ENCODE results near the gene GGT6. TPM values are rescaled to one million over a fixed set of nuclear protein-coding genes. Genes with fewer than 3 reads are reported as not detected.

The GGT6 gene
- total RNA-seq, 1 donor = not detected

GRCh38 chr17:4530799-4531730, 29.3 kb downstream of the GGT6 start:
- no peak for DNase-seq (ENCODE audit: low read depth)
- TF ChIP-seq, protein P1, sequence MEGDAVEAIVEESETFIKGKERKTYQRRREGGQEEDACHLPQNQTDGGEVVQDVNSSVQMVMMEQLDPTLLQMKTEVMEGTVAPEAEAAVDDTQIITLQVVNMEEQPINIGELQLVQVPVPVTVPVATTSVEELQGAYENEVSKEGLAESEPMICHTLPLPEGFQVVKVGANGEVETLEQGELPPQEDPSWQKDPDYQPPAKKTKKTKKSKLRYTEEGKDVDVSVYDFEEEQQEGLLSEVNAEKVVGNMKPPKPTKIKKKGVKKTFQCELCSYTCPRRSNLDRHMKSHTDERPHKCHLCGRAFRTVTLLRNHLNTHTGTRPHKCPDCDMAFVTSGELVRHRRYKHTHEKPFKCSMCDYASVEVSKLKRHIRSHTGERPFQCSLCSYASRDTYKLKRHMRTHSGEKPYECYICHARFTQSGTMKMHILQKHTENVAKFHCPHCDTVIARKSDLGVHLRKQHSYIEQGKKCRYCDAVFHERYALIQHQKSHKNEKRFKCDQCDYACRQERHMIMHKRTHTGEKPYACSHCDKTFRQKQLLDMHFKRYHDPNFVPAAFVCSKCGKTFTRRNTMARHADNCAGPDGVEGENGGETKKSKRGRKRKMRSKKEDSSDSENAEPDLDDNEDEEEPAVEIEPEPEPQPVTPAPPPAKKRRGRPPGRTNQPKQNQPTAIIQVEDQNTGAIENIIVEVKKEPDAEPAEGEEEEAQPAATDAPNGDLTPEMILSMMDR (IDR thresholded peaks at IDR 0.05; ENCODE audit: insufficient read depth, low read length) = no peak
- no peak overlapping the region for H3K4me3 ChIP-seq (ENCODE audit: low read depth, low read length)

GRCh38 chr17:4529533-4530152, 30.7 kb downstream of the GGT6 start:
- no peak overlapping the region for H3K4me3 ChIP-seq (ENCODE audit: low read depth, low read length)
- TF ChIP-seq, protein P1 (IDR thresholded peaks at IDR 0.05; ENCODE audit: insufficient read depth, low read length) = no peak
- no peak for DNase-seq (ENCODE audit: low read depth)

DNA sequence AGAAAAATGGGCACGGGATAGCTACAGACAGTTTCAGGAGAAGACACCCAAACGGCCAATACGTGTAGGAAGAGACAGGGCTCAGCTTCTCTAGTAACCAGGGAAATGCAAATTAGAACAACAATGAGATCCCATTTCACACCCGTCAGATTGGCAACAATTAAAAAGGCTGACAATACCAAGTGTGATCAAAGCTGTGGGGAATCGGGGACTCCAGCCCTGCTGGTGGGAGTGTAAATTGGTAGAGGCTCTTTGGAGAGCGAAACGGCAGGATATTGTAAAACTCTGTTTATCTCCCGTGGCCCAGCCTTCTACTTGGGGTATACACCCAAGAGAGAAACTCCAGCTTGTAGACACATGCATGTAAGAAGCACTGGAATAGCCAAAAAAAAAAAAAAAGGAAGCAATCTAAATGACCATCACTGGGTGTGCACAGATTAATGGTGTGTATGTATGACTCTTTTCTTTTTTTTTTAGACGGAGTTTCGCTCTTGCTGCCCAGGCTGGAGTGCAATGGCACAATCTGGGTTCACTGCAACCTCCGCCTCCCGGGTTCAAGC, 32.7 kb downstream of the GGT6 start:
- TF ChIP-seq, protein P1 (IDR thresholded peaks at IDR 0.05; ENCODE audit: insufficient read depth, low read length) = no peak
- no peak for DNase-seq (ENCODE audit: low read depth)
- H3K4me3 ChIP-seq (ENCODE audit: low read depth, low read length) = no peak overlapping the region

GRCh38 chr17:4527134-4527533, 33.2 kb downstream of the GGT6 start:
- DNase-seq (ENCODE audit: low read depth) = no peak
- H3K4me3 ChIP-seq (ENCODE audit: low read depth, low read length) = no peak overlapping the region
- TF ChIP-seq, protein P1 (IDR thresholded peaks at IDR 0.05; ENCODE audit: insufficient read depth, low read length) = no peak

DNA sequence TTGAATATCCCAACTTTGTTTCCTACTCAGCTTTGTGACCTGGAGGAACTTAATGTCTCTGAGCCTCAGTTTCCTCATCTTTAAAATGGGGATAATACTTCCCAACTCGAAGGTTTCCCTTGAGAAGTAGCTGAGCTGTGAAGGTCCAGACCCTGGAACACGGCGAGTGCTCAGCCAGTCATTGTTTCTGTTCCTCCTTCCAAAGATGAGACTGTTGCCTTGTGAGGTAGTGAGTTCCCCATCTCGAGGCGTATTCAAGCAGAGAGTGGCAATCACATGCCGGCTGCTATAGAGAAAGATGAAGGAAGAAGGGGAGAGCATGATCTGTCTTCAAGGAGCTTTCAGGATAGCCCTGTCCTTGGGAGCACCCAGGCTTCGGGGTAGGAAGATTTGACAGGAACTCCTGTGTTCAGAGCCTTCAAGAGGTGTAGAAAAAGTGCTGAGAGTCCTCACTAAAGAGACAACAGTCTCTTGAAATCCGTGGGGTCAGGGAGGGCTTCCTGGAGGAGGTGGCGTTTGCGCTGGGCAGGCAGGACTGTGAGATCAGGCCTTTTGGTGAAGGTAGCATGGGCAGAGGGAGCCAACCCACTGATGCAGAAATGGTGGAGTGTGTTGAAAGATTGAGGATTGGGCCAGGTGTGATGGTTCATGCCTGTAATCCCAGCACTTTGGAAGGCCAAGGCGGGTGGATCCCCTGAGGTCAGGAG, 34.5 kb downstream of the GGT6 start:
- no peak for DNase-seq (ENCODE audit: low read depth)
- TF ChIP-seq, protein P1 (IDR thresholded peaks at IDR 0.05; ENCODE audit: insufficient read depth, low read length) = no peak
- no peak overlapping the region for H3K4me3 ChIP-seq (ENCODE audit: low read depth, low read length)

DNA sequence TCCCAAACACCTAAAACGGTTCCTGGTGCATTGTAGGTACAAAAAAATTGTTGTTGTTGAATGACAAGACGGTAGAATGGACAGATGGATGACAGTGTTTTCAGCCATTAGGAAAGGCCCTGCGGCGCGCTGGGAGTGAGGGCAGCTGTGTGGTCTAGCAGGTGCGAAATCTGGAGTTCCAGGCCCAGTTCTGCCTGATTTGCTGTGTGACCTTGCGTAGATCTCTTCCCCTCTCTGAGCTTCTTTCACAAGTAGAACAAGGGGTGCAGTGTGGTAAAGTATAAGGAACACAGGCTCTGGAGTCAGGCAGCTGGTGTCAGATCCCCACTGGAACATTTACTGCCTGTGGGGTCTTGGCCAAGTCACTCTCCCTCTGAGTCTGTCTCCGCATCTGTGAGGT, 36.4 kb downstream of the GGT6 start:
- DNase-seq (ENCODE audit: low read depth) = no peak
- H3K4me3 ChIP-seq (ENCODE audit: low read depth, low read length) = no peak overlapping the region
- TF ChIP-seq, protein P1 (IDR thresholded peaks at IDR 0.05; ENCODE audit: insufficient read depth, low read length) = no peak

Measured in fibroblast of the aortic adventitia (primary cell).